ENCODE measurements around the gene ABCG1. TPM values are rescaled to one million over a fixed set of nuclear protein-coding genes. Genes with fewer than 3 reads are reported as not detected.
A peak's percentile ranks its signal among the peaks of the same experiment; 100 is the strongest.

Gene ABCG1
- total RNA-seq, 1 donor from 2014 or later: 37.8 TPM

DNA sequence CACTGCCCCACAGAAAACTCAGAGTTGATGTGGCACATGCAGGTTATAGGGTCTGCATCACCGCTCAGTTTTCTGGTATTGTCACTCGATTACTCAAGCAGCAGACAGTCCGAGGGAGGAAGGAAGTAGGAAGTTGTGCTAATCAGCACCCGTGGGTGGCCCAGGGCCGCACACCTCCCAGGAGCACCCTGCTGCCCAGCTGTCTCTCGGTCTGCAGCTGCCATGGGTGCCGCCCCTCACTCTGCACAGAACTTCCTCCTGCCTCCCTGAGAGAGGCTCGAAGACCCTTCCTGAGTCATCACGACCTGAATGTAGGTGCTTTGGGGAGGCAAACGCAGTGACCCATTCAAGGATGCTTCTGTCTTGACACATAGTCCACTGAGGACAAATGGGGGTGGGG, 100.4 kb downstream of the ABCG1 start:
- no peak for DNase-seq (ENCODE audit: low read depth, low spot score)

DNA sequence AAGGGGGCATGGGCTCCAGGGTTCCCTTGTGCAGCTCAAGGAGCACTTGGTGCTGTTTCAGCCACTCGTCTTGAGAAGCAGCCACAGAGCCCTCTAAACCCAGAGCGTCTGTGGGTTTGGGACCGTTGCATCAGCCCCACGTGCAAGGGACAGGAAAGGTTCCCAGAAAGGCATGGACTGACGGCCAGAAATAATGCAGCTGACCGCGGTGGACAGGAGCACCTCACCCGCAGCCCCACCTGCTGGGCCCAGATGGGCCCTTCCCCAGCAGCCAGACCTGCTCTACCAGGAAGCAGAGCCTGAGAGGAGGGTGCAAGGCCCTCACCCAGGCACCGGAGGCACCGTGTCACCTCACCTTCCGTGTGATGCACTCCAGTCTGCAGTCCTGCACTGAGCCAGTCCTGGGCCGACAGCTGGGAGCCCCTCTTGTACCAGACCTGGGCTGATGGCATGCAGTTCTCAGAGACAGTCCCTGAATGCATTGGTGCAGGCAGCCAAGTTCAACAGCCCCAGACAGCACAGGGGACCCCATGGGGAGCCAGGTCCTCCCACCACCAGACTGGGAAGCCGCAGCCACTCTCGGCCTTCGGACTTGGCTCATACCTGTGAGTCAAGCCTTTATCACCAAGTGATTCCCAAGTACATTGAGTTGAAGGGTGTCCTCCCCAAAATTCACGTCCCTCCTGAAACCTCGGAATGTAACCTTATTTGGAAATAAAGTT, 101.1 kb downstream of the ABCG1 start:
- no peak for DNase-seq (ENCODE audit: low read depth, low spot score)

- DNase-seq (ENCODE audit: low read depth, low spot score): no peak
Measured at GRCh38 chr21:42320791-42321190, 101.9 kb downstream of the ABCG1 start.

DNA sequence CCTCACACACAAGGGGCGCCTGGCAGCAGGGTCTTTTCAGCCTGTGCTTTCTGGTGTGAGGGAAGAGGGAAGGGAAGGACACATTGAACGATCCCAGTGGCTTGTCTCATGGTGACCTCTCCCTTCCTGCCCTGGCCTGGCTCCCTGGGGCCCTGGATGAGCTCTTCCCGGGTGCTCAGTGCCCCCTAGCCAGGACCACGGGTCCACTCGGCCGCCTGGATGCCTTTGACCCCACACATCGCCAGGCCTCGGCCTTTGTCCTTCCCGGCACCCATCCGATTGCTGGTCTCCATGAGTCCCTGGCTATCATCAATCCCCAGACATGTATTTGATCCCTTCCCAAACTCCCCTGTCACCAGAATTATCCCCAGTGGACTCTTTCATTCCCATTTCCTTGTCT, 102.3 kb downstream of the ABCG1 start:
- no peak for DNase-seq (ENCODE audit: low read depth, low spot score)

DNA sequence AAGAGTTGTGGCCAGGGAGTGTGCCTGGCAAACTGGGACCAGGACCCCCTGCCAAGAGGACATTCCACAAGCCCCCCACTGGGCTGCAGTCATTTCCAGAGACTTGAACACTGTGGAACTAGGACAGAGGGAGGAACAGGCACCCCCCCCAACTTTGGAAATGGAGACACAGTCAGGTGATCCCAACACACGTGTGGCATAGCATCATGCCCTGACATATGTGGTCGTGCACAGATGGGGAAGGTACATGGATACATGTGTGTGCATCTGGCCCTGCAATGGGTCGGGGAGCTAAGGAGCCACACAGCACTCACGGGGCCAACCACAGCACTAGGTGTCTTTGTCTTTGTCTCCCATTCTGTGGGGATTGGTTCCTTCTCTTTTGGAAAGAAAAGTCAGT, 102.9 kb downstream of the ABCG1 start:
- DNase-seq (ENCODE audit: low read depth, low spot score): no peak

DNA sequence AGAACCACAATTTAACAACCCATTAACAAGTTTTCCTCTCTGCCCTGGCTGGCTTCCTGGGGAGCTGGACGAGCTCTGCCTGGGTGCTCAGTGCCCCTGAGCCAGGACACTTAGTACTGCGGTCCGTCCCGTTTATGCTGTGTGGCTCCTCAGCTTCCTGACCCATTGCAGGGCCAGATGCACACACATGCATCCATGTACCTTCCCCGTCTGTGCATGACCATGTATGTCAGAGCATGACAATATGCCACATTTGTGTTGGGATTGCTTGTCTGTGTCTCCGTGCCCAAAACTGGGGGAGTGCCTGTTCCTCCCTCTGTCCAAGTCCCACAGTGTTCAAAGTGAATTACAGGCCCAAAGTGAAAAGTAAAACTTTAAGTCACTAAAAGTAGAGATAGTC, 106.0 kb downstream of the ABCG1 start:
- no peak for DNase-seq (ENCODE audit: low read depth, low spot score)

DNA sequence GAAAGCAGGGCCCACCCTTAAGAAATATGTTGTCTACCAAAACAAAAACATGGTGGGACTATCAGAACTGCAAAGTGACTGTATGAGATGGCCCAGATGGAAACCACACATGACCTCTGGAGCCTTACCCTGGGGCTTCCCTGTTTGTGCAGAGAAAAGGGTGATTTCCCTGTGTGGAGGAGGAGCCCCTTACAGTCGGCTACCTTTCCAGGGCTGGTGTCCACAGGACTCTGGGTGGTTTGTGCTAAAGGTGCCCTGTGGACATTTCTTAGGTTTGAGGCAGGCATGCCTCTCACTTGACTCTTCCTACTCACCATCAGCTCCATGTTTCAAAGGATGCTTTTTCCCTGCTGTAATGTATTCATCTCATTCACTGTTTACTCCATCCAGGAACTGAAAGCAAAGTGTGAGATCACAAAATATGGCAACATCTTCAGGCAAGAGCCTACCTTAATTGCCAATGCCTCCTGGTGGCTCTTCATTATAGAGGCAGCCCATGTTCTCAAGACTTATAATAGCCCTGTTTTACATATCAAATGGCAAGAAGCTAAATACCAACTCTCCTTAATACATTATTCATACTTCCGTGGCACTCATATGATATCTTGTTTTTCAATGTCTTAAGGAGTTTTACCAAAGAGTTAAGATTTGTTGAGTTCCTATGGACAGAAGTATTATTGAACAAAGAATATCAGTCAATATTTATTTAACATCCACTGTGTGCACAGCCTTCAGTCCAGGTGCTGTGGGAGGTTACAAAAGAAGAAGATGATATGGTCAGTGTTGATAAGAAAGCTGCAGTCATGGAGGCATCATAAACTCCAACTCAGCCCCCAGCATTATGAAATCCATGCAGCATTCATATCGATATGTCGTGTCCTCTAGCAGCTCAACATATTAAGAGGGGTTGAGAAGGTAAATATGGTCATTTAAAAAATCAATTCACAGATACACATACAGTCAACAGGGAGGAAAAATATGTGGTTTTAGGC, 111.7 kb downstream of the ABCG1 start:
- no peak for DNase-seq (ENCODE audit: low read depth, low spot score)

DNA sequence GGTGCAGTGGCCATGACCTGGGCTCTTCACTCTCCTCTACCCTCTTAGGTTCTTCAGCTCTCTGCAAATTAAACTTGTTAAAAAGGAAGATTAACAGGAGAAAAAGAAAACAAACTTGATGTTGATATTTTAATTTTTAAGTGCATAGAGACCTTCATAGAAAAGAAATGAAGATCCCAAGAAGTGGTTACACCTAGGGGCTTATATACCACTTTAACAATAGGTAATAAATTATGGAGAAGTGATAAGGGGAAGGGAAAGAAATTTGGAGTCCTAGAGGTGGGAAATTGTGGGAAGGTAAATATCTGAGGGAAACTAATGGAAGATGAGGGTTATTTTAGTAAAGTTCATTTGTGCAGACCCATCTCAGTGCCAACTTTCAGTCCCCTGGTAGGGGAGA, 112.7 kb downstream of the ABCG1 start:
- no peak for DNase-seq (ENCODE audit: low read depth, low spot score)

- no peak for DNase-seq (ENCODE audit: low read depth, low spot score)
Measured at GRCh38 chr21:42332557-42333317, 113.8 kb downstream of the ABCG1 start.

- DNase-seq (ENCODE audit: low read depth, low spot score): no peak
Measured at GRCh38 chr21:42336054-42336453, 117.1 kb downstream of the ABCG1 start.

GRCh38 chr21:42337276-42337675, 118.3 kb downstream of the ABCG1 start:
- DNase-seq (ENCODE audit: low read depth, low spot score): no peak

GRCh38 chr21:42337830-42338728, 119.1 kb downstream of the ABCG1 start:
- peak; percentile 10 for DNase-seq (ENCODE audit: low read depth, low spot score)

DNA sequence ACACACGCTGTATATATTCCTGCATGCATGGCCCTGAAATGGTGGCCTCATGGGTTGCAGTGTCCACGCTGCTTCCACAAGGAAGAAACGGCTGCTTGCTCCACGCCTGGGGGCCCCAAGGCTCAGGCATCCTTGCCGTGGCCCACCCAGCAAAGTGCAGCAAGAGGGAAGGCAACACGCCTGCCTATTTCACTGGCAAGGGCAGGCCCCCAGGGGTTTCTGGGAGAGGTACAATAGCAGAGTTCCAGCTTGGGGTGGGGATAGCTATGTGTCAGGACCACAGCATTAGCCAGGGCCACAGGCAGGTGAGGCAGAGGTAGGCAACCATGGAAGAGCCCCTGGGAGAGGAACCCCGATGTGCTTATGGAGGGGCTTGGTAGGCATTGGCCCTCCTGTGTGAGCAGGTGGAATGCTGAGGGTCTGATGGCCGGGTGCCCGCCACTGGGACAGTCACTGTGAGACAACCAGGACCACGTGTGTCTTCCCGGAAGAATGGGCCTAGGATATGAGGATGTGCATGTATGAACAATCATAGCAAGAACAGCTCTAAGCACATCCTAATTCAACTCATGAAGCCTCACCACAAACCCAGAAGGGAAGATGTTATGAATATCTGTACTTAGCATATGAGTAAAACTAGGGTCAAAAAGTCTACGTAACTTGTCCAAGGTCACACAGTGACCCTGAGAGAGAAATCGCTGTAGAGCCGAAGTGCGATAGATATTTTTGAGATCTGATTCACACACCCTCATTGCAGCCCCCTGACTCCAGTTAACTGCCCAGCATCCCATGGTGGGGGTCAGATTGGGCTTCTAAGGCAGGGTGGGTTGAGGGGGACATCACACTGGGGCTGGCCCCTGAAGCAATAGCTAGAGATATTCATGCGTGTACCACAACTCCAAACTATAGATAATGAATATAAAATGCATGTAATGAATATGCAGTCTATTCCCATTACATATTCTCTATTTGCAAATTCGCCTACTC, 120.1 kb downstream of the ABCG1 start:
- no peak for DNase-seq (ENCODE audit: low read depth, low spot score)

DNA sequence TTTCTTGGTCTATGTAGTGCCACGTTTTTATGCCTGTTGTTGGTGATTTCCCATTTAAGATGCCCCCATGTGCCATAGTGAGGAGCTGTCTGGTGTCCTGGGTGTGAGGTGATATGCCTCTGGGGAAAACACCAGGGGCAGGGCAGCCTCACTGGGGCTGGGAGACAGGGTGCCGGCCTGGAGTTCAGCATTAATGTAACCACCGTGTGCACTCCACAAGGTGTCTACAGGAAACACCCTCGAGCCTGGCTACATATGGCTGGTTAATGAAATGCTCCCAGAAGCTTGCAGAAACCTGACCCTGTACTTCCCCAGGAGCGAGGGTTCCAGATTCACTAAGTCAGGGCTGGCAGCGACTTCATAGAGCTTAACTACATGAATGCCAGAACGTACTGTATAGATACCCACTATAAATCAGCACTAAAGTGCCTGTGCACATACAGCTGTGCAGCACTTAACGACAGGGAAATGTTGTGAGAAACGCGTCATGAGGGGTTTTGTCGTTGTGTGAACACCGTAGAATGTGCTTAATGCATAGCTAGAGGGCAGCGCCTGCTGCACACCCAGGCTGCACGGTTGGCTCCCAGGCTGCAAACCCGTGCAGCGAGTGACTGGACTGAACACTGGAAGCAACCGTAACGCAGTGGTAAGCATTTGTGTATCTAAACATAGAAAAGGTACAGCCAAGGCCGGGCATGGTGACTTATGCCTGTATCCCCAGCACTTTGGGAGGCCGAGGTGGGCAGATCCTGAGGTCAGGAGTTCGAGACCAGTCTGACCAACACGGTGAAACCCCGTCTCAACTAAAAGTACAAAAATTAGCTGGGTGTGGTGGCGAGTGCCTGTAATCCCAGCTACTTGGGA, 121.5 kb downstream of the ABCG1 start:
- no peak for DNase-seq (ENCODE audit: low read depth, low spot score)

DNA sequence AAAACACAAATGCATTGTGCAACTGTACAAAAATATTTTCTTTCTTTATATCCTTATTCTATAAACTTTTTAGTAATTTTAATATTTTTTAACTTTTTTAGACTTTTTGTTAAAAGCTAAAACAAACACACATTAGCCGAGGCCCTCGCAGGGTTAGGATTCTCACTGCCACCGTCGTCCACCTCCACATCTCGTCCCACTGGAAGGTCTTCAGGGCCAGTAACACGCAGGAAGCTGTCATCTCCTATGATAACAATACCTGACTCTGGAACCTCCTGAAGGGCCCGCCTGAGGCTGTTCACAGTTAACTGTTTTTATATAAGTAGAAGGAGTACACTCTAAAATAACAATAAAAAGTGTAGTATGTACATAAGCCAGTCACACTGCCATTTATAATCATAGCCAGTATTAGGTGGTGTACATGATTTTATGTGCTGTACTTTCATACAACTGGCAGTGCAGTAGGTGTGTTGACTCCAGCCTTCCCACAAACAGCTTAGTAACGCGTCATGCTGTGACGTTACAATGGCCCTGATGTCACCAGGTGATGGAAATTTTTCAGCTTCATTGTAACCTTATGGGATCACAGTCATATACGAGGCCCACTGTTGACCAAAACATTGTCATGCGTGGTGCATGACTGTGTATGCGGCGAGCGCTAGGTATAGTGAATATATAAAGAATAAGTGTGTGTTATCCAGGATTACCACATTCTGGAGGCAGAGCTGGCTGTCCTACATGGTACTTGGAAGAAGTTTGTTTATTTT, 123.0 kb downstream of the ABCG1 start:
- DNase-seq (ENCODE audit: low read depth, low spot score): no peak

DNA sequence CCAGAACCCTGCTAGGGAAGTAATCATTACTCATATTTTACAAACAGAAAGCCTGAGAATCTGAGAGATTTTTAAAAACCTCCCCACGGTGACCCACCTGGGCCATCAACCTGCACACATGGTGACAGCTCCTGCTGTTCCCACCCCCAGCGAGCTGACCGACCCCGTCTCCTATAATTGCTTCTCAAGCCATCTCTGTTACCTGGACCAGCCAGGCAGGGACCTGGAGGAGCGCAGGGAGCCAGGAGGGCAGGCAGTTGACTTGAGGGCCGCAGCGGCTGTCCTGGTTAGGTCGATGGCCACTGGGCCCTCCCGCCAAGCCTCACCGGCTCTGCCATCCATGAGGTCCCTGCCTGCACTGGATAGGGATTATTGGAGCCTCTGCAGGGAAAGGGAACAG, 124.2 kb downstream of the ABCG1 start:
- DNase-seq (ENCODE audit: low read depth, low spot score): no peak

DNA sequence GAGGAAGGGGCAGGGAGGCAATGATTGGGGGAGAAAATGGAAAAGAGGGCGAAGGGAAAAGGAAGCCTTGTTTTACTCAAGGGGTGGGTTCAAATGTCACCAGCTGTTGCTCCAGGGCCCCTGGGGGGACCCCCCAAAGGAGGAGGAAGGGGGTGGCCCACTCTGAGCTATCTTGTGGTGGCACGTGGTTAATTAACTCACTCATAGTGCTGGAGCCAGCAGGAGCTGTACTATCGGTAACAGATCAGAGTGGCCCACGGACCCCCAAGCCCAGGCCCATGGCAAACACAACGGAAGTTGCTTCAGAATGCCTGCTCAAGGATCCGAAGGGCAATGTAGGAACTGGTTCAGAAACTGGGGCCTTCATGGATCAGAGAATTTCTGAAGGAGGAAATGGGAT, 124.6 kb downstream of the ABCG1 start:
- no peak for DNase-seq (ENCODE audit: low read depth, low spot score)

DNA sequence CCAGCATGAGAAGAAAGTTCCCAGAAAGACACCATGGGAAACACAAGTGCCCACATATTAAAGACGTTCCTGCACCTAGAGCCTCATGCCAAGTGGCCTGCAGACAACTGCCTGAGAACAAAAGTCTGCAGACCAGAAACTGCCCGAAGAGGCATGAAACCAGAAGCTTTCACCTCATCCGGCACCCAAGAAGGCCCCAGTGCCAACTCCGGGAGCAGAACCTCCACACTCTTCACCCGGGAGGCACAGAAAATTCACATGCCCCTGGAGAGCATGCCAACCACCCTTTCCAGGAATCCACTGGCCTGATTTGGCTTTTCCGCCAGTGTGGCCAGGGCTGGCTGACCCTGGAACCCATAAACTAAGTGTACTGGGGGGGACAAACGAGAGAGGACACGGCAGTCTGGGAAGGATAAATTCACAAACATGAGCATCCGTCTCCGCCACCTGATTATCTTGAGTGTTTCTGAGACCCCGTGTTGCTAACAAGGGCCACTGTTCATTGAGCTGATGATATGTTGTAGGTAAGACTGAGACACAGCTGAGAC, 125.1 kb downstream of the ABCG1 start:
- DNase-seq (ENCODE audit: low read depth, low spot score): no peak
